IMR-90 (cell line): ENCODE results near the gene ADGRG6. TPM values are rescaled to one million over a fixed set of nuclear protein-coding genes. Genes with fewer than 3 reads are reported as not detected.

Source experiments
- ATAC-seq: fragments of 200-7000 bp; cut with Tn5 transposase; 2 replicates; pipeline ENCODE4 v1.9.1; 2020; ENCODE audit warnings: low read depth, mild to moderate bottlenecking, moderate library complexity
- BruUV-seq: library from RNA; stranded (reverse); fragments of 400-500 nt; replicated peaks from 2 replicates; lab custom pipeline; 2021; lab: Mats Ljungman, UMichigan
- CTCF ChIA-PET: fragments of 300-600 bp; formaldehyde crosslinking; extraction: SDS; loops from one replicate; lab custom pipeline; 2021; ENCODE audit warnings: antibody characterized with exemption; lab: Yijun Ruan, JAX
- POLR2A ChIA-PET: fragments of 300-600 bp; sonication (Branson Sonifier 250); formaldehyde crosslinking; loops from one replicate; lab custom pipeline; 2022; ENCODE audit warnings: antibody characterized with exemption; ENCODE audit not compliant: unreplicated experiment; lab: Charles Lee
- DNase-seq: peaks from one replicate; pipeline ENCODE4 v3.0.0; 2013
- H2AFZ ChIP-seq: replicated peaks from 2 replicates; pipeline ENCODE3; 2013; ENCODE audit warnings: low read length, mild to moderate bottlenecking; ENCODE audit not compliant: poor library complexity
- H2AK5ac ChIP-seq: 2 replicates; pipeline ENCODE4 v1.6.1; 2013; ENCODE audit warnings: low read depth, low read length, inconsistent platforms
- H2AK9ac ChIP-seq: replicated peaks from 2 replicates; pipeline ENCODE3; 2013; ENCODE audit warnings: mild to moderate bottlenecking, low read depth, low read length, moderate library complexity; ENCODE audit not compliant: poor library complexity
- H2BK120ac ChIP-seq: 2 replicates; pipeline ENCODE4 v1.6.1; 2013; ENCODE audit warnings: low read depth, low read length, inconsistent platforms
- H2BK15ac ChIP-seq: 3 replicates; pipeline ENCODE4 v1.6.1; 2013; ENCODE audit warnings: low read depth, low read length, inconsistent platforms
- H2BK20ac ChIP-seq: 2 replicates; pipeline ENCODE4 v1.6.1; 2013; ENCODE audit warnings: low read depth, mild to moderate bottlenecking, inconsistent platforms, low read length, moderate library complexity
- H2BK5ac ChIP-seq: 2 replicates; pipeline ENCODE4 v1.6.1; 2013; ENCODE audit warnings: mild to moderate bottlenecking, low read depth, low read length, inconsistent platforms; ENCODE audit not compliant: poor library complexity, severe bottlenecking
- H3K14ac ChIP-seq: replicated peaks from 2 replicates; pipeline ENCODE4 v1.6.1; 2013; ENCODE audit warnings: low read depth, low read length, inconsistent platforms
- H3K18ac ChIP-seq: 2 replicates; pipeline ENCODE4 v1.6.1; 2013; ENCODE audit warnings: low read depth, low read length, control low read depth
- H3K23ac ChIP-seq: 2 replicates; pipeline ENCODE4 v1.6.1; 2013; ENCODE audit warnings: low read depth, low read length, inconsistent platforms
- H3K27ac ChIP-seq: 2 replicates; pipeline ENCODE4 v1.5.1; 2013; ENCODE audit warnings: mild to moderate bottlenecking, control low read depth, low read length; ENCODE audit not compliant: insufficient read depth
- H3K27me3 ChIP-seq: 2 replicates; pipeline ENCODE4 v1.6.1; 2013; ENCODE audit warnings: low read length; ENCODE audit not compliant: control insufficient read depth, insufficient read depth
- H3K36me3 ChIP-seq: 2 replicates; pipeline ENCODE4 v1.6.1; 2013; ENCODE audit warnings: low read length, mixed read lengths; ENCODE audit not compliant: control insufficient read depth, insufficient read depth
- H3K4ac ChIP-seq: 2 replicates; pipeline ENCODE4 v1.6.1; 2013; ENCODE audit warnings: low read depth, low read length, inconsistent platforms
- H3K4me1 ChIP-seq: 2 replicates; pipeline ENCODE4 v1.6.1; 2013; ENCODE audit warnings: low read length, mixed read lengths; ENCODE audit not compliant: control insufficient read depth, insufficient read depth
- H3K4me2 ChIP-seq: 2 replicates; pipeline ENCODE4 v1.6.1; 2013; ENCODE audit warnings: low read depth, mild to moderate bottlenecking, control low read depth, low read length, moderate library complexity
- H3K4me3 ChIP-seq: 2 replicates; pipeline ENCODE4 v1.5.1; 2013; ENCODE audit warnings: low read depth, mild to moderate bottlenecking, control low read depth, low read length, moderate library complexity; ENCODE audit not compliant: insufficient read depth
- H3K56ac ChIP-seq: 2 replicates; pipeline ENCODE4 v1.6.1; 2013; ENCODE audit warnings: low read length, inconsistent platforms; ENCODE audit not compliant: insufficient read depth; ENCODE audit errors: extremely low read depth
- H3K79me1 ChIP-seq, 2 experiments: 2 replicates each; pipeline ENCODE4 v1.6.1; 2013; ENCODE audit warnings: low read length in 2 of 2, inconsistent platforms in 1 of 2, low read depth in 1 of 2
- H3K9ac ChIP-seq: 2 replicates; pipeline ENCODE4 v1.6.1; 2013; ENCODE audit warnings: low read depth, low read length, control low read depth
- H3K9me1 ChIP-seq: 2 replicates; pipeline ENCODE4 v1.6.1; 2013; ENCODE audit warnings: low read length, inconsistent platforms; ENCODE audit not compliant: insufficient read depth
- H3K9me3 ChIP-seq: 2 replicates; pipeline ENCODE4 v1.6.1; 2013; ENCODE audit warnings: low read length; ENCODE audit not compliant: control insufficient read depth, insufficient read depth
- H4K20me1 ChIP-seq: 2 replicates; pipeline ENCODE4 v1.6.1; 2013; ENCODE audit warnings: low read length, inconsistent platforms; ENCODE audit not compliant: insufficient read depth
- H4K5ac ChIP-seq: 2 replicates; pipeline ENCODE4 v1.6.1; 2013; ENCODE audit warnings: mild to moderate bottlenecking, low read depth, low read length, control low read depth
- H4K8ac ChIP-seq, 2 experiments: 2 replicates each; pipeline ENCODE4 v1.6.1; 2013; ENCODE audit warnings: low read depth in 2 of 2, low read length in 2 of 2, control low read depth in 1 of 2, inconsistent platforms in 1 of 2
- H4K91ac ChIP-seq: 2 replicates; pipeline ENCODE4 v1.6.1; 2013; ENCODE audit warnings: low read depth, low read length, inconsistent platforms; ENCODE audit not compliant: insufficient read depth
- BHLHE40 ChIP-seq: fragments of 150-350 bp; IDR thresholded peaks from 2 replicates; pipeline ENCODE4 v1.6.1; 2016; ENCODE audit warnings: mild to moderate bottlenecking, low read depth, low read length
- CHD1 ChIP-seq: IDR thresholded peaks from 2 replicates; pipeline ENCODE4 v1.6.1; 2012; ENCODE audit warnings: low read depth, low read length, improper control_type of control experiment
- ELK1 ChIP-seq: fragments of 150-350 bp; IDR thresholded peaks from 2 replicates; pipeline ENCODE4 v1.6.1; 2016; ENCODE audit warnings: low read depth, mild to moderate bottlenecking, low read length, moderate library complexity, borderline replicate concordance
- FOS ChIP-seq: fragments of 150-350 bp; IDR thresholded peaks from 2 replicates; pipeline ENCODE4 v1.6.1; 2016; ENCODE audit warnings: low read depth, low read length
- MAZ ChIP-seq: IDR thresholded peaks from 2 replicates; pipeline ENCODE4 v1.6.1; 2012; ENCODE audit warnings: low read depth, mild to moderate bottlenecking, low read length, improper control_type of control experiment, moderate library complexity, borderline replicate concordance
- WGBS, 2 experiments: methylation state at CpG; one replicate each; pipeline versions ENCODE4 v1.1.5 to v1.1.7; 2013; ENCODE audit warnings: missing lambda C conversion rate in 2 of 2; ENCODE audit not compliant: insufficient read length in 1 of 2; ENCODE audit errors: extremely low coverage in 2 of 2; 5-methylcytosine and 5-hydroxymethylcytosine counted together
- dilution Hi-C: fragments of 300-500 bp; cut with HindIII; formaldehyde crosslinking; loops from one replicate; pipeline ENCODE4 v1.14.3; 2018; ENCODE audit warnings: low sequenced_read_pairs; ENCODE audit not compliant: unreplicated experiment
- in situ Hi-C: fragments of 300-500 bp; cut with MboI; formaldehyde crosslinking; loops from 3 replicates; pipeline ENCODE4 v1.14.3; 2019; ENCODE audit warnings: low sequenced_read_pairs, inconsistent platforms, mixed read lengths
- intact Hi-C: fragments of 100-400 bp; cut with micrococcal nuclease; formaldehyde crosslinking; loops from 2 replicates; pipeline ENCODE4 v1.10.0; 2022
- polyA plus RNA-seq, 3 experiments: library from polyadenylated mRNA; depleted of rRNA; stranded (reverse); fragments of >200 nt; gene quantifications; 2 replicates each; pipeline ENCODE4 v1.2.3, GENCODE V29; 2012; ENCODE audit warnings: low replicate concordance in 1 of 3
- total RNA-seq: library from RNA; depleted of rRNA; stranded (reverse); fragments of >200 nt; gene quantifications from 2 replicates; pipeline ENCODE4 v1.2.3, GENCODE V29; 2012
- TF ChIP-seq, protein P1 (sequence below): conservative IDR thresholded peaks from 2 replicates; pipeline ENCODE4 v1.5.1; 2012; ENCODE audit warnings: mild to moderate bottlenecking, low read depth, low read length, improper control_type of control experiment

The ADGRG6 gene
- total and polyA plus RNA-seq, 2 of the 4 experiments (the other 2 are of a cell fraction) = 10.0 to 20.3 TPM

DNA sequence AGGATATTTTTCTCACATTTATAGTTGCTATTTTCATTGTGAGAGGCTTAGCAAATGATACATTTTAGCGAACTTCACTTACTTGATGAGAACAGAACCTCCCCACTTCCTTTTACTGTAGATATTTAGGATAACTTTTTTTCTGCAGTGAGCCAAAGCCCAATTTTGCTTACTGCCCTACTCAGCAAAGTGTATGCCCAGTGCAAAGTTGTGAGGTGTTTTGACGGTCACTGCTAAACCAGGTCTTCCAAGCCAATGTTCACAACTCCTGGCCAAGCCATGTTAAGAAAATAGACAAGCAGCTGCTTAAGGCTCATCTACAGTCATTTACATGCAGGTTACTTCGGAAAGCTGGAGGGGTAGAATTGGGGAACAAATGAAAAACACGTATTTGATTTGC, 144.8 kb downstream of the ADGRG6 start:
- no peak overlapping the region for H2BK15ac ChIP-seq
- H4K8ac ChIP-seq = no peak overlapping the region
- no peak overlapping the region for H3K4me3 ChIP-seq
- H2AFZ ChIP-seq = no peak overlapping the region
- H3K18ac ChIP-seq = no peak overlapping the region
- H2AK9ac ChIP-seq = no peak overlapping the region
- BruUV-seq = no TSS peak
- no peaks in the 10 kb centered on the region for H3K9me3 ChIP-seq
- intact Hi-C loops (no loop called here), in situ Hi-C loops (no loop called here), dilution Hi-C loops (no loop called here)
- peaks cover 3% of the 10 kb centered on the region for H3K4me1 ChIP-seq
- H3K79me1 ChIP-seq = no peaks in the 10 kb centered on the region
- TF ChIP-seq CHD1 (no peak), ELK1 (no peak), MAZ (no peak), BHLHE40 (no peak), FOS (no peak)
- TF ChIP-seq, protein P1, sequence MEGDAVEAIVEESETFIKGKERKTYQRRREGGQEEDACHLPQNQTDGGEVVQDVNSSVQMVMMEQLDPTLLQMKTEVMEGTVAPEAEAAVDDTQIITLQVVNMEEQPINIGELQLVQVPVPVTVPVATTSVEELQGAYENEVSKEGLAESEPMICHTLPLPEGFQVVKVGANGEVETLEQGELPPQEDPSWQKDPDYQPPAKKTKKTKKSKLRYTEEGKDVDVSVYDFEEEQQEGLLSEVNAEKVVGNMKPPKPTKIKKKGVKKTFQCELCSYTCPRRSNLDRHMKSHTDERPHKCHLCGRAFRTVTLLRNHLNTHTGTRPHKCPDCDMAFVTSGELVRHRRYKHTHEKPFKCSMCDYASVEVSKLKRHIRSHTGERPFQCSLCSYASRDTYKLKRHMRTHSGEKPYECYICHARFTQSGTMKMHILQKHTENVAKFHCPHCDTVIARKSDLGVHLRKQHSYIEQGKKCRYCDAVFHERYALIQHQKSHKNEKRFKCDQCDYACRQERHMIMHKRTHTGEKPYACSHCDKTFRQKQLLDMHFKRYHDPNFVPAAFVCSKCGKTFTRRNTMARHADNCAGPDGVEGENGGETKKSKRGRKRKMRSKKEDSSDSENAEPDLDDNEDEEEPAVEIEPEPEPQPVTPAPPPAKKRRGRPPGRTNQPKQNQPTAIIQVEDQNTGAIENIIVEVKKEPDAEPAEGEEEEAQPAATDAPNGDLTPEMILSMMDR = no peak
- no peak overlapping the region for H2BK20ac ChIP-seq
- no peak overlapping the region for H2AK5ac ChIP-seq
- no peak overlapping the region for H3K14ac ChIP-seq
- H3K27ac ChIP-seq = no peak overlapping the region
- H2BK5ac ChIP-seq = no peak overlapping the region
- ATAC-seq = no peak
- no peaks in the 10 kb centered on the region for H3K27me3 ChIP-seq
- H2BK120ac ChIP-seq = no peak overlapping the region
- H3K56ac ChIP-seq = no peak overlapping the region
- no peak overlapping the region for H3K4me2 ChIP-seq
- peaks cover 2% of the 10 kb centered on the region; the same call in 1 of the 2 replicates for H3K36me3 ChIP-seq
- no peak overlapping the region for H4K91ac ChIP-seq
- no peak overlapping the region for H3K9ac ChIP-seq
- POLR2A ChIA-PET = no interaction called here
- H3K4ac ChIP-seq = no peak overlapping the region
- WGBS, 2 experiments = no CpG with 5 or more reads among the region's 4 CpGs
- H3K9me1 ChIP-seq = 0 out of 2 replicates have a peak, but pooled peaks cover 4% of the 10 kb centered on the region
- no peak overlapping the region for H3K23ac ChIP-seq
- CTCF ChIA-PET = no interaction called here
- H4K5ac ChIP-seq = no peak overlapping the region
- no peaks in the 10 kb centered on the region for H4K20me1 ChIP-seq
- DNase-seq = no peak
